GM12891 (cell line): ENCODE data around the gene PEA15.

Experiments
- DNase-seq: peaks from one replicate; pipeline ENCODE4 v3.0.0; 2011; ENCODE audit warnings: low spot score; ENCODE audit not compliant: insufficient read length
- FAIRE-seq: peaks from 2 replicates; lab custom pipeline; 2011; peaks lifted over from hg19 to GRCh38; lab: Jason Lieb, UNC
- PAX5 ChIP-seq: IDR thresholded peaks from 2 replicates; pipeline ENCODE4 v1.6.1; 2011; ENCODE audit warnings: low read length, moderate library complexity, mild to moderate bottlenecking; ENCODE audit not compliant: insufficient read depth, severe bottlenecking
- POLR2A ChIP-seq: IDR thresholded peaks from 2 replicates; pipeline ENCODE4 v1.6.1; 2011; ENCODE audit warnings: low read depth, low read length, control low read depth
- POLR2AphosphoS5 ChIP-seq: IDR thresholded peaks from 2 replicates; pipeline ENCODE4 v1.6.1; 2011; ENCODE audit warnings: low read depth, low read length, control low read depth
- POU2F2 ChIP-seq: IDR thresholded peaks from 2 replicates; pipeline ENCODE4 v1.6.1; 2011; ENCODE audit warnings: low read depth, mild to moderate bottlenecking, control low read depth, low read length, moderate library complexity
- SPI1 ChIP-seq: IDR thresholded peaks from 2 replicates; pipeline ENCODE4 v1.6.1; 2011; ENCODE audit warnings: low read depth, low read length, control low read depth
- TAF1 ChIP-seq: IDR thresholded peaks from 2 replicates; pipeline ENCODE4 v1.6.1; 2011; ENCODE audit warnings: low read depth, low read length, control low read depth

The PEA15 gene

DNA sequence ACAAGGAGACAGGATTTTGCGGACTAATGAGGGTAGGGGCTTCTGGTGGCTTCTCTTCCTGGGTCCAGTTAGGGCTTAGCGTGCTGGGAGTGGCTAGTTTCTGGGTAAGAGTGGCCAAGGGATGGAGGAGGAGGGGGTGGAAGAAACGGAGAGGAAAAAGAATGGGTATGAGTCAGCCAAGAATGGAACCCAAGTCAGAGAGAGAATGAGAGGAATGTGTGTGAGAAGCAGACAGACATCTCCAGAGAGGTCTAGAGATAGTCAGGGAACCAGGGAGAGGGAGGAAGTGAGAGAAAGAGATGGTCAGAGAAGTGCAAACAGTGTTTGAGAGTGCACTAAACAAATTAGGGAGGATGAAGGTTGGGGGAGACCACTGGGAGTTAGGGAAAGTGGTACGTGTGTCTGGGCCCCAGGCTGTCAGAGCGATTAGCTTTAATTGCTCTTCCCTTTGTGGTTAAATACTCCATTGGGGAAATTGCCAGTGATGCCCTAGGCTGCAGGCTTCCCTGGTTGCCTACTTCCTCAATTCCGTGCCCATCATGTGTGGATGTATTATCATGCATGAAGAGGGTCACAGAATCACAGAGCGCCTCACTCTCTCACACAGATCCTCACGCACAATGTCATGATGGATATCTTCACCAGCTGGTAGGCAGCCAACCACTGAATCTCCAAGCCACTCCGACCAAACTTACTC, 1.4 kb downstream of the PEA15 start:
- TF ChIP-seq SPI1 (peak; percentile 86), POLR2A (no peak), POU2F2 (peak; percentile 50; the same call in 1 of the 2 replicates)
- DNase-seq = no peak
- FAIRE-seq = peak; percentile 56

DNA sequence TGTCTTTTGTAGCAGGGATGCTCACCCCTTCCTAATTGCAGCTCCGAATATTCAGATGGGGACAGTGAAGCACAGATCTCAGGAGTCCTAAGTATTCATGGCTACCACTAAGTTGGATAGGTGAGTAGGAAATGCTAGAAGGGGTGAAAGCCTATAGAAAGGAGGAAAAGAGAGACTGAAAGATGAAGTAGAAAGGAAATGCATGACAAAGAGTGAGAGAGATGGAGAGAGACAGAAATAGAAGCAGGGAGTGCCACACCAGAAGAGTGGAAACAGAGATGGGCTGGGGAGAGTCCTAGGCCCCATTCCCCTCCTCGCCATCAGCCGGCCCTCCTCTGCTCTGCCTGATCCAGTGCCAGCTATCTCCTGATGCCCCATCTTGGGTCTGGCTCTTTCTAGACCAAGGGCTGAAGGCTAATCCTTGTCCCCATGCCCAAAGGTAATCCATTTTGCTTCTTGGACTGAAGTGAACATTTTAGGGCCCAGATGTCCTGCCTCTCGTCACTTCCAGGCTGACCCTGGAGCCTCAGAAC, 2.0 kb downstream of the PEA15 start:
- FAIRE-seq (no peak), DNase-seq (no peak)
- no peak for TF ChIP-seq SPI1
- TF ChIP-seq POLR2A = no peak
- TF ChIP-seq PAX5 = no peak
- TF ChIP-seq POLR2AphosphoS5 = no peak
- TF ChIP-seq POU2F2 = no peak
- no peak for TF ChIP-seq TAF1

DNA sequence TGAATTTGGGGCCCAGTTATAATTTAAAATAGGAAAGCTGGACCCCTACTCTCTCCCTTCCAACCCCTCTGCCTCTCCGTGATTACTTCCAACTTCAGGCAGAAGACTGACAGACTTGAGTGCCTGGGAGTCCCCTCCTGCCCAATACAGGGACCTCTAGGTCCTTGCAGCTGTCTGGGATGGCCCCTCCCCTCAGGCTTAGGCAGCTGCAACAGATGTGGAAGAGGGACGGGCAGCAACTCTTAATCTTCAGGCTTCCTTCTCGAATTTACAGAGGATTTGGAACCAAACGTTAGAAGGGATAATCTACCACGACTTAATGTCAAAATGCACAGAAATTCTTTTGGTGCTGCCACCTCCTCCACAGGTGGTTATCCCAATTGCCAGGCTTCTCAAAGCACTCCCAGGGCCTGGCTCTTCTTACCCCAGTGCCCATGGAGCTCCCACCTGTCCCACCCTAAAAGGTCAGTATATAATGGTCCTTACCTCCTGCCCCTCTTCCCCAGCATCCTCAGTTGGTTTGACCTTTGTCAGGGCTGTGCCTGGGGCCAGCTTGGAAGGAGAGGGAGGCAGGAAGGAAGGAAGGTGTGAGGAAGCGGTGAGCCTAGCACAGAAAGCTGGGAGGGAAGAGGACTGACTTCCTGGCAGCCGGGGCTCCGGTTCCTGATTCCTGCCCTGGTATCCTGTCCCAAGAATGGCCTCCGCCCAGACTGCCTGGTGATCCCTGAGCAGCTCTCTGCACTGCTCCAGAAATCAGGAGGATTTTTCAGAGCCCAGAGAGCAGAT, 2.8 kb downstream of the PEA15 start:
- TF ChIP-seq TAF1 (no peak), PAX5 (no peak), POLR2AphosphoS5 (no peak), POU2F2 (no peak), SPI1 (no peak), POLR2A (no peak)
- DNase-seq (no peak), FAIRE-seq (no peak)

DNA sequence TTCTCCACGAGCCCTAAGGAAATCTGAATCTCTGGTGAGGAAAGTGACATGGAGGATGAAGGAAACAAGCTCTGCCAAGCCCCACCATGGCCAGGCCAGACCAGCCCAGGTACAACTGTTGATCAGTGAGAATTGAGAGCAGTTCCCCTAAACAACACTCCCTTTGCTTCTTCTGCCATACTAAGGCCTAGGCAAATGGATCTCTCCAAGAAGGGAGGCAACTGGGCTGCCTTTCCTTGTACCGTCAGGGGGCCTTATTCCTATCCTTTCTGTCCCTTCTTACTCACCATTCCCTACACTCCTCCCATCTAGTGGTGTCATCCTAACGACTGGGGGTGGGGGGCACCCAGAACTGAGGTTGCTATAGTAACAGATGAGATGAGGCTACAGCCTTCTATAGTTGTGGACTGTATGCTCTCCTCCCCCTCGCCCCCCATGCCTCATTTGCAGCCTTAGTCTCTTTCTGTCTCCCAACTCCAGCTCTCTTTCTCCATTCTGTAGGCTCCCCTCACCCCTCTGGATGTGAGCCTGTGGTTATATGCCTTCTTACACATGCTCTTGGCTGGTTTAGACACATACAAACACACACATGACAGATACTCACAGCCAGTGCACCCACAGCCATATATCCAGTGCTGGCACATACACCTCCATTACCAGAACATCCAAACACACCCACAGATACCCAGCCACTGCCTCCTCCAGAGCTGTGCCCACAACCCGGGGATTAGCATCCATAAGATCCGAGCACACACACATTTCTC, 3.6 kb downstream of the PEA15 start:
- FAIRE-seq = no peak
- DNase-seq = no peak
- no peak for TF ChIP-seq POLR2A
- no peak for TF ChIP-seq POU2F2
- no peak for TF ChIP-seq SPI1
- no peak for TF ChIP-seq TAF1
- no peak for TF ChIP-seq PAX5
- no peak for TF ChIP-seq POLR2AphosphoS5

DNA sequence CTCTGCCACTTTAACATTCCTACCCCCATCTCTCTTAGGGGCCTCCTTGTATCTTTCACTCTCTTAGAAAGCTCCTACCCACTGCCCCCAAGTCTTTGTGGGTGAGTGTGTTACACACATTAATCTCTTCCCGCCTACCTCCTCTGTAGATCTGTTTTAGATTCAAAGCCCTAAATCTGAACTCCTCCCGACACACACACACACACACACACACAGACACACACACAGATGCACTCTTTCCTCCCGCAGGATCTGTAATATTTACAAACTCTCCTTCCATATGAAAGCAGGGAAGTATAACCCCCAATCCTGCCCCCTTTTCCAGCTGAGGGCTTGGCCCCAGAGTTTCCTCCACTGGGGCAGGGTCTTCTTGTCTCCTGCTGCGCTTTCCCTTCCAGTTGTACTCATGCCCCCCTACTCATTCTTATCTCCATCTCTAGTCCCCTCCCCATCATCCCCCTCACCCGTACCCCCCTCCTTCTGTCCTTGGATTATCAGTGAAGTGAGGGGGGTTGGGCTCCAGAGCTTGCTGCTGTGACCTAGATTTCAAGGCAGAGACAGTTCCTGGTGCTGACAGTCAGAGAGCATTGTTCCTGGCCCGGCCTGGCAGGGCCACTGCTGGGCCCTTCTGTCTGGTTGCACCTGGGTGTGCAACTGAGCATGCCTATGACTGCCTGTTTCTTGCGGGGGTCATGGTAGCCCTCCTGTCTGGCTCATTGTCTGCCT, 4.3 kb downstream of the PEA15 start:
- no peak for DNase-seq
- TF ChIP-seq POU2F2 = no peak
- no peak for TF ChIP-seq TAF1
- no peak for TF ChIP-seq SPI1
- no peak for TF ChIP-seq POLR2A
- TF ChIP-seq PAX5 = no peak
- TF ChIP-seq POLR2AphosphoS5 = no peak
- no peak for FAIRE-seq

DNA sequence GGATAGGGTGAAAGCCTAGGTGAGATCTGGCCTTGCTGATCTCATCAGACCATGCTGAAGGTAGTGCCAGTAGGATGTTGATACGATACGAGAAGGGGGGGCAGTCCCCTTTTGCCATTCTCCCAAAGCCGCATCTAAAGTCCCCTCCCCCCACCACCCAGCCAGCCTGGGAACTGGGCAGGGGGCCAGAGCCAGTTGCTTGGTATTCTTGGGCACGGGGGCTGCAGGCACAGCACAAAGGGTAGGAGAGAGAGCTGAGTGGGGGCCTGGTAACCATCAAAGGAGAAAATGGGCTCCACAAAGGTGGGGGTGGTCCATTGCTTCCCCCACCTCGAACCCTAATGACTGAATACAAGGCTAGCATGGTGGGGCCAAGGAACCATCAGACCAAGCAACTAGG, 5.4 kb downstream of the PEA15 start:
- peak; percentile 16 for FAIRE-seq
- TF ChIP-seq POLR2AphosphoS5 = no peak
- TF ChIP-seq SPI1 = no peak
- no peak for TF ChIP-seq POLR2A
- no peak for TF ChIP-seq PAX5
- TF ChIP-seq POU2F2 = no peak
- no peak for TF ChIP-seq TAF1
- no peak for DNase-seq

DNA sequence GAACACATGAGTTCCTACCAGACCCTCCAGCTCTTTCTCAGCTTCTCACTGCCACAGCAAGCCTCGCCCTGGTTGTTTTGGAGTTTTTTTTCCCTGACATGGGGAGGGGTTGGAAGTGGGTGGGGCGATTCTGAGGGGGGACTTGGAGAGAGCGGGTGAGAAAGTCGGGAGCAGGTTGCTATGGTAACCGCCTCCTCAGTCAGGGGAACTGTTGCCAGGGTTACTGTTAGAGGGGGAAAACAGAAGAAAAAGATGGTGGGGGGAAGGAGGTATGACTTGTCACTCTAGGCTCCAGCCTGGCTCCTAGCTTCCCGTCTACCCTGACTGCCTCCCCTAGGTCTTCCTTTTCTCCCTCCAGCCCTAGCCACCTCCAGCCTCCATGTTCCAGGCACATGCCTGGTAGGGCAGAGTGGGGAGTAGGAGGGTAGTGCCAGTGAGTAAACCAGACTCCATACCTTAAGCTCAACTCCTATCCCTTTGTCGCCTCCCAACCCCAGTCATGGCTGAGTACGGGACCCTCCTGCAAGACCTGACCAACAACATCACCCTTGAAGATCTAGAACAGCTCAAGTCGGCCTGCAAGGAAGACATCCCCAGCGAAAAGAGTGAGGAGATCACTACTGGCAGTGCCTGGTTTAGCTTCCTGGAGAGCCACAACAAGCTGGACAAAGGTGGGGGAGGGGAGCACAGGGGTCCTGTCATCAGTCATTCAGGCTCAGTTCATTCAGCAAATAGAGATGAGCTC, 6.0 kb downstream of the PEA15 start:
- DNase-seq = no peak
- no peak for FAIRE-seq
- TF ChIP-seq SPI1 = no peak

DNA sequence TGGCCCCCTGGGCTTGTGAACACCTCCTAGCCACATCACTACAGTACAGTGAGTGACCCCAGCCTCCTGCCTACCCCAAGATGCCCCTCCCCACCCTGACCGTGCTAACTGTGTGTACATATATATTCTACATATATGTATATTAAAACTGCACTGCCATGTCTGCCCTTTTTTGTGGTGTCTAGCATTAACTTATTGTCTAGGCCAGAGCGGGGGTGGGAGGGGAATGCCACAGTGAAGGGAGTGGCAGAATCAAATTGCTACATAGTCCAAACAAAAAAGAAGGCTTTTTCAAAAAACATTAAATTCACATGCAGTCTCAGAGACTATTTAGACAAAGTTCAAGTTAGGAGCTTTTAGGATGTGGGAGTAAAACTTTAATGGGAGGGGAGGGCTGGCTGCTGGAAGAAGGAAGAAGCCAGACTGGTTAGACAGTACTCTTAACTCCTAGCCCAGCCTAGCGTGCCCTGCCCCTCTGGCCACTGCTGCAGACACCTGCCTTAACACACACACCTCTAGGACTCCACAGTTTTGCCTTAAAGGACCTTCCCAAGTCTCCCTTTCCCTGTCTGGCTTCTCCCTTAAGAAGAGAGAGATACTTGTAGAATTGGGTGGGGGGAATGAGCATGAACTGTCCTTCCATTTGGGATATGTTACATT, 9.4 kb downstream of the PEA15 start:
- TF ChIP-seq SPI1 (no peak), POU2F2 (no peak), PAX5 (no peak), POLR2A (no peak), TAF1 (no peak), POLR2AphosphoS5 (no peak)
- DNase-seq (no peak), FAIRE-seq (no peak)
